Breast epithelium (tissue), 3 donors: ENCODE results near the gene GIMAP6.
"Not testable (repeated sequence)": the region's sequence is repeated elsewhere in the genome, so short reads cannot be mapped to it uniquely, and the experiment has no call there.

ENCODE experiments used
- POLR2AphosphoS5 ChIP-seq, 3 donors: sonication (generic); formaldehyde crosslinking; IDR thresholded peaks; one replicate each; pipeline ENCODE4 v1.6.1; 2017; ENCODE audit warnings: antibody characterized with exemption in 3 of 3
- TF ChIP-seq, protein P1 (sequence below), 3 donors: fragments of 450-650 bp; IDR thresholded peaks; one replicate each; pipeline ENCODE4 v1.5.1; 2016 to 2017; ENCODE audit warnings: antibody characterized with exemption in 3 of 3, mild to moderate bottlenecking in 3 of 3, moderate library complexity in 3 of 3

DNA sequence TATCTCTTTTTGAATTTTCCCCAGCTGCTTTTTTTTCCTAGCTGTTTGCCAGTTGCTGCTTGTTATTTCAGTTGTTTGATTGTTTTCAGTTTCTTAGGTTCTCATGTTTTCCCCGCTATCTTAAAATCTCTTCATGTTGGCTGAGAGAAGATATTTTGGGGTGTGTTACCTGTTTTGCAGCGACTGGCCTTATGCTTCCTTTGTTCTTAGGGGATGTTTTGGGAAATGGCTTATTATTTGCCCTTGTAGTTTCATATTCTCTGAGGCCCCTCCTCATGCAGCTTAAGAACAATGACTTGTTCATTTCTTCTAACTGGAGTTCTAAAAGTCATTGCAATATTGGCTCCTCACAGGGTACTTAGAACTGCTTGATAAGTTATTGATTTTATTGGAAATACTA lies 28.6 kb downstream of the GIMAP6 start:
- TF ChIP-seq, protein P1, sequence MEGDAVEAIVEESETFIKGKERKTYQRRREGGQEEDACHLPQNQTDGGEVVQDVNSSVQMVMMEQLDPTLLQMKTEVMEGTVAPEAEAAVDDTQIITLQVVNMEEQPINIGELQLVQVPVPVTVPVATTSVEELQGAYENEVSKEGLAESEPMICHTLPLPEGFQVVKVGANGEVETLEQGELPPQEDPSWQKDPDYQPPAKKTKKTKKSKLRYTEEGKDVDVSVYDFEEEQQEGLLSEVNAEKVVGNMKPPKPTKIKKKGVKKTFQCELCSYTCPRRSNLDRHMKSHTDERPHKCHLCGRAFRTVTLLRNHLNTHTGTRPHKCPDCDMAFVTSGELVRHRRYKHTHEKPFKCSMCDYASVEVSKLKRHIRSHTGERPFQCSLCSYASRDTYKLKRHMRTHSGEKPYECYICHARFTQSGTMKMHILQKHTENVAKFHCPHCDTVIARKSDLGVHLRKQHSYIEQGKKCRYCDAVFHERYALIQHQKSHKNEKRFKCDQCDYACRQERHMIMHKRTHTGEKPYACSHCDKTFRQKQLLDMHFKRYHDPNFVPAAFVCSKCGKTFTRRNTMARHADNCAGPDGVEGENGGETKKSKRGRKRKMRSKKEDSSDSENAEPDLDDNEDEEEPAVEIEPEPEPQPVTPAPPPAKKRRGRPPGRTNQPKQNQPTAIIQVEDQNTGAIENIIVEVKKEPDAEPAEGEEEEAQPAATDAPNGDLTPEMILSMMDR (IDR thresholded peaks at IDR 0.05), result not testable (repeated sequence)
- not testable (repeated sequence) for TF ChIP-seq POLR2AphosphoS5 (IDR thresholded peaks at IDR 0.05)
